Mesenteric fat pad (tissue), 1 donor: Measurements from ENCODE around the gene HBM. TPM values are rescaled to one million over a fixed set of nuclear protein-coding genes. Genes with fewer than 3 reads are reported as not detected.
"Not testable (repeated sequence)": the region's sequence is repeated elsewhere in the genome, so short reads cannot be mapped to it uniquely, and the experiment has no call there.

Source experiments
- DNase-seq: peaks from one replicate; pipeline ENCODE4 v3.0.0-alpha.2; 2020; ENCODE audit warnings: low spot score
- long read RNA-seq: library from polyadenylated mRNA; unstranded; transcript quantifications from one replicate; pipeline ENCODE4 v2.0.0, GENCODE V29; 2020
- total RNA-seq: library from RNA; stranded (reverse); fragmentation: NEBNext Ultra II Directional; extraction: Animal tissue kit (Norgen Biotek cat#: 25700); gene quantifications from one replicate; pipeline ENCODE4 v1.2.1, GENCODE V29; 2021
- donor health status: DM: yes; HTN: yes; CAD: no.

HBM gene, protein sequence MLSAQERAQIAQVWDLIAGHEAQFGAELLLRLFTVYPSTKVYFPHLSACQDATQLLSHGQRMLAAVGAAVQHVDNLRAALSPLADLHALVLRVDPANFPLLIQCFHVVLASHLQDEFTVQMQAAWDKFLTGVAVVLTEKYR
- total RNA-seq, result not detected
- long read RNA-seq, result 0 reads

DNA sequence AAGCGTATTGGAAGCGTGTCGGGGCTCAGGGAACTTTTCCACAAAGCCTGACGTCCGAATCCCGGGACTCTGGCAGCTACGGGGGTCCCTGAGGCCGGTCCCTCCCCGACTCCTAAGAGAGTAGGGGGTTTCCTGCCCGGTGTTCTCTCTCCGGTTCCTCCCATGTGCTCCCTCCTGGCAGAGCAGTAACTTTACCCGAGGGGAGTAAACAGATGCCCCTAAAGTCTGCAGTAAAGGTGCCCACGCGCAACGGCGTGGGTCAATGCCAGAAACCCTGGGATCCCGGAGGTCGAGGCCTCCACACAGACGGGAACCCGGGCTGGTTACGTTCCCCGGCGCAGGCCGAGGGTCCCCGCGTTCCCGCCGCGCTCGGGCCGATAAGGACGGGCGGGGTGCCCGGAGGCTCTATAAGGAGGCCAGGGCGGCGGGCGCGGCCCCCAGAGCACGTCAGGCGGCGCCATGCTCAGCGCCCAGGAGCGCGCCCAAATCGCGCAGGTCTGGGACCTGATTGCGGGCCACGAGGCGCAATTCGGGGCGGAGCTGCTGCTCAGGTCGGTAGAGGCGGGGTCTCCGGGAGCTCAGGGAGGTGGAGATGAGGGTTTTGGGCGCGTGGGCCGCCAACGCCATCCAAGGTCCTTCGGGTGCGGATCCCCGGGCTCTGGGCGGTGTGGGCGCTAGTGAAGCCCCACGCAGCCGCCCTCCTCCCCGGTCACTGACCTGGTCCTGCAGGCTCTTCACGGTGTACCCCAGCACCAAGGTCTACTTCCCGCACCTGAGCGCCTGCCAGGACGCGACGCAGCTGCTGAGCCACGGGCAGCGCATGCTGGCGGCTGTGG lies at the start of gene HBM:
Gene HBM (plus strand): TSS at position 440 of the 836 bp plus-strand sequence. CDS start 20 bp downstream, at position 460.
- DNase-seq, result no peak

GRCh38 chr16:116015-116414 lies 49.8 kb upstream of the HBM start:
- no peak for DNase-seq

- no peak for DNase-seq
These were observed 48.1 kb upstream of the HBM start for GRCh38 chr16:117379-118365.

DNA sequence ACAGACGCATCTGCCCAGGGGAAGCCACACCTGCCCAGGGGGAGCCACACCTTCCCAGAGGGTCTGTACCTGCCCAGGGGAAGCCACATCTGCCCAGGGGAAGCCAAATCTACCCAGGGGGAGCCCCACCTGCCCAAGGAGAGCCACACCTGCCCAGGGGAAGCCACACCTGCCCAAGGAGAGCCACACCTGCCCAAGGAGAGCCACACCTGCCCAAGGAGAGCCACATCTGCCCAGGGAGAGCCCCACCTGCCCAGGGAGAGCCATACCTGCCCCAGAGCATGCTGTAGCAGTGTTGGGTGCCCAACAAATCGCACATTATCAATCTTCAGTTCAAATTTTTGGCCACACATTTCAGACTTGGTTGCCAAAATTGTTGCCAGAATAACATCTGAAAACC lies 46.9 kb upstream of the HBM start:
- no peak for DNase-seq

DNA sequence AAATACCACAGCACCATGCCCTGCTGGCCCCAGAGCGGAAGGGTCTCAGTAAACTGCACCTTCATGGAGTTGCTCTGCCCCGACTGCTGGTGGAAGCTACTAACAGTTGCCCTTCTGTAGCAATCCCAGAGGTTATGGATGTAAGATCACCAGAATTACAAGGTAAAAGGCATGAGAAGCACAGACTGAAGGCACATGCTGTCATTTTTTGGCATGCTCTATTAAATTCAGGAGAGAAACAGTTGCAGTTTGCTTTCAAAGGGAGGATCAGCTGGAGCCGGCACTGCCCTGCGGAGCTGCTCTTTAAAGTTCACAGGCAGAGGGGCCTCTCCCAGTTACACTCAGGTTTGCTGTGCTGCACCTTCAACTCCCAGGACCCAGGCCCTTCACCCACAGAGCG lies 46.5 kb upstream of the HBM start:
- DNase-seq, result no peak

DNA sequence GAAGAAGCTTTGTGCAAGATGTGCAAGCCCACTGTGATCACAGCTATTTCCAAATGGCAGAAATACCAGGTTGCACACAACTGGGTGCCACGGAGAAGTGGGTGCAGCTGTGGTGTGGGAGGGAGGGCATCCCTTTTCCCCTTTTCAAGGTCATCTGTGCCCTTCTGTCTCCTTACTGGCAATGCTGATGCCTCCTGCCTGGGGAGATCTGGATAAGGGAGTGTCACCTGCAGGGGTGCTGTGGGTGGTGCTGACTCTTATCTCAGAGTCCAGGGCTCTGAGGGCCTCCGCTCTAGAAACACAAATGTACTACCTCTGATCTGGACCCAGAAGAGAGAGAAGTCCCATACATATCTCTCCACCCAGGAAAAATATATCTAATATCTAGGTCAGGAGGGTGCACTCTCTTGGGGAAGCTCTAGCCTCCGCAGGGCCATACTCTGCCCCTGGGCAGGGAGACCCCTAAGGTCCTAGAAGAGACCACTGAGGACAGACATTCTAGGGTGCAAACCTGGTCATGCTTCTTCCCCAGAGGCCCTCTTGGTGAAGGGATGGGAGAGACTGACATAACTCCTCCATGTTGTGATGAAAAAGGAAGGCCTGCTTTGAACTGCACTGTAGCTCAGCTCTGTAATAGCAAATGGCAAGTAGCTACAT lies 45.8 kb upstream of the HBM start:
- no peak for DNase-seq

DNA sequence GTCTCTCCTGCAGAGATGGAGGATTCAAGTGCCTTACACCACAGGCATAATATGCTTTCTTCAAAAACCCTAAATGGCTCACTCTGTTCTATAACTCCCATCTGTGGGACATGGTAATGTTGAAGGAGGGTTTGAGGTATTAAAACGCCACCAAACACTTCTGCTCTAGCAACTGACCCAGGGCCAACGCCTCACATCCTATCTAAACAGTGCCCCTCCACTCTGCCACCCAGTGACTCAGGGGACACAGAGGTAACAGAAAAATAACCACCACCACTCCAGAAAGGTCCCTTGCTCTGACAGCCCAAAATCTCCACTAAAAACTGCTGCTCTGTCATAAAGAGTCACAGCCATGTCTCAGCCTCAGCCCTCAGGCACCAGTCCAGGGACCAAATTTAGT lies 45.0 kb upstream of the HBM start:
- no peak for DNase-seq

- no peak for DNase-seq
These were observed 43.4 kb upstream of the HBM start for GRCh38 chr16:122361-122760.

GRCh38 chr16:123558-124350 lies 42.0 kb upstream of the HBM start:
- not testable (repeated sequence) for DNase-seq

DNA sequence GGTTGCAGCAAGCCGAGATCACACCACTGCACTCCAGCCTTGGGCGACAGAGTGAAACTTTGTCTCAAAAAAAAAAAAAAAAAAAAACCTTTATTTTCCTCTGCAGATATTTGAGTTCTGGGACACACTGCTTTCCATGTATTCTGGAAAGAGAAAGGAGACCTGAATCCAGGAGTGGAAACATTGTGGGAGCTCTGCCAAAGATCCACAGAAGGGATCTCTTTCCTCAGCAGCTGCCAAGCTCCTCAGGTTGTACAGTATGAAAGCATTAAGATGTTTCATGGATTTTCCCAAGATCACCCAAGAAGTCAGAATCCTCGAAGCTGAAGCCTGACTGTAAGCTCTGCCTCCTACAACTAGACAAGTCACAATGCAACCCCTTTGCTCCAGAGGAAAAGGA lies 40.8 kb upstream of the HBM start:
- DNase-seq, result no peak

- no peak for DNase-seq
These were observed 36.7 kb upstream of the HBM start for GRCh38 chr16:129075-129474.

GRCh38 chr16:130533-131173 lies 35.1 kb upstream of the HBM start:
- DNase-seq, result no peak

DNA sequence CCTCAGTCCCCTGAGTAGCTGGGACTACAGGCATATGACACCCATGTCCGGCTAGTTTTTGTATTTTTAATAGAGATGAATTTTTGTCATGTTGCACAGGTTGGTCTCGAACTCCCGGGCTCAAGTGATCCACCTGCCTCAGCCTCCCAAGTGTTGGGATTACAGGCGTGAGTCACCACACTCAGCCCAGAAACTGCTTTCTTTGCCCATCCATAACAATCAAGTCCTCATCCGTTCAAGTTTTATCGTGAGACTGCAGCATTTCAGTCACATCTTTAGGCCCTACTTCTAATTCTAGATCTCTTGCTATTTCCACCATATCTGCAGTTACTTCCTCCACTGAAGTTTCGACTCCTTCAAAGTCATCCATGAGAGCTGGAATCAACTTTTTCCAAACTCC lies 33.7 kb upstream of the HBM start:
- DNase-seq, result no peak

GRCh38 chr16:133716-134115 lies 32.1 kb upstream of the HBM start:
- no peak for DNase-seq

- no peak for DNase-seq
These were observed 27.7 kb upstream of the HBM start for GRCh38 chr16:138049-138417.

DNA sequence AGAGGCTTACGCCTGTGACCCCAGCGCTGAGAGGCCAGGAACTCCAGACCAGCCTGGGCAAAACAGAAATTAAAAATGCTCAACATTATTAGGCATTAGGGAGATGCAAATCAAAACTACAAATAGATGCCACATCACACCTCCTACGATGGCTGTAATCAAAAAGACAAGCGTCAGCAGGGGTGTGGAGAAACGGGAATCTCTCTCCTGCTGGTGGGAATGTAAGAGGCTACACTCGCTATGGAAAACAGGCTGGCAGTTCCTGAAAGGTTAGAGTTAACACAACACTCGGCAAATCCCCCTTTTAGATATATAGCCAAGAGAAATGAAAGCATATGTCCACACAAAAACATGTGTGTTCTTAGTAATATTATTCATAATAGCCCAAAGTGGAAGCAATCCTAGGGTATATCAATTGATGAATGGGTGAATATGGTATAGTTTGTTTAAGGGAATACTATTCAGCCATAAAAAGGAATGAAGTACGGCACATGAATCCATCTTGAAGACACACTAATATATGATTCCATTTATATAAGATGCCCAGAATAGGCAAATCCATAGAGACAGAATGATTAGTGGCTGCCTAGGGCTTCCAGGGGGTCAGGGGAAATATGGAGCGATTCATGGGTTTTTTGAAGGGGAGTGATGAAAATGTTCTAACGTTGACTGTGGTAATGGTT lies 25.5 kb upstream of the HBM start:
- no peak for DNase-seq

DNA sequence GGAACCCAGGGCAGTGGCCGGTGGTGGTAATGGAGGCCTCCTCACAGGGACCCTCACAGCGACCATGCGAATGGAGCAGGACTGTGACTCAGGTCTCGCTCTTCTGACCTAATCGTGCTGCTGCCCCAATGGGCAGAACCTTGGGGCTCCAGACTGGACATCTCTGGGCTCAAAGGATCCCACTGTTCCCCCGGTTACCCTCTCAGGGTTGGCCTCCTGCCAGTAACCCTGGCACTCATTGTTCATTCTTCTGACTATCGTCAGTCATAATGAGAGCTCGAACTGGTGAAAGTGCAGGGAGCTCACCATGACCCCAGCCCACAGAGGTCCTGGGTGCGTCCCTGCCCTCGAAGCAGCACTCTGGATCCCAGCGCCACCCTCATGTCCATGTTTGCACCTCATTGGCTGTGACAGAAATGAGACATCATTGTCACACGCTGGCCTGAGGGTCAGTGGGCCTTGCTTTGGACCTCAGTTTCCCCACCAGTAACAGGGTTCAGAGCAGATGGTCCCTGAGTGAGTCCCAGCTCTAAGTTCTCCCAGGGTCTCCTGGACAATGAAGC lies 23.3 kb upstream of the HBM start:
- no peak for DNase-seq

- DNase-seq, result no peak
These were observed 22.7 kb upstream of the HBM start for GRCh38 chr16:143047-143446.

DNA sequence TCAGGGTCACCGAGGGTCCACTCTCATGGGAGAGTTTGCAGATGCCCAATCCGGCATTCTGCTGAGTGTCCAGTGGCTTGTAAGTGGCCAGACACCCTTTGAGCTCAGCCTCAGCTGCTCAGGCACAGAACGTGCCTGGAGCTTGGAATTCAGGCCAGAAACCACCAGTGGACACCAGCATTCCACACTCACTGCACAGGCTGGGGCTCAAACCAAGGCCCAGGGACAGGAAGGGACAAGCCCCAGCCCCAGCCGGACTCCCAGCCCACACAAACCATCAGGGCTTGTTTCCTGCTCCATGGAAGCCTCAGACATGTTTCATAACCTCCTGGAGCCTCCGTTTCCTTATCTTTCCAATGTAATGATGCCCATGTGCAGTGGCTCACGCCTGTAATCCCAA lies 22.3 kb upstream of the HBM start:
- DNase-seq, result no peak
